ENCODE measurements around the gene HOOK2. TPM values are rescaled to one million over a fixed set of nuclear protein-coding genes. Genes with fewer than 3 reads are reported as not detected.

HOOK2 gene
- total and polyA plus RNA-seq, 12 donors: 6.3 to 99.7 (median 29.1) TPM

GRCh38 chr19:12769689-12770088, 5.7 kb downstream of the HOOK2 start:
- peak in 2 of 7 donors; percentile 31 for DNase-seq
- Histone ChIP-seq H3K4me3 (no peak overlapping the region), H3K27ac (no peak overlapping the region), H3K36me3 (replicated peaks in 1 of 2) (peaks cover 0 to 6% of the 10 kb centered on the region in 2 donors), H3K9me3 (replicated peaks in 1 of 3) (no peaks in the 10 kb centered on the region), H3K4me1 (replicated peaks in 1 of 2) (peaks cover under 1% of the 10 kb centered on the region in 2 donors), H3K27me3 (no peaks in the 10 kb centered on the region)
- WGBS, 4 donors: 63 to 79% (median 69%) methylated on average over 9 to 37 of the region's 37 CpGs
- intact Hi-C loops (cut with DNase I): loop anchor here (5.0 to 10.0 kb wide), 3 partner anchors 33 to 75 kb away; partner anchors contain the start of genes PRDX2 (in 1 of the 2) and THSD8 (in 1 of the 2)
- TF ChIP-seq CTCF (IDR thresholded peaks at IDR 0.05) (no peak), POLR2A (IDR thresholded peaks at IDR 0.05) (no peak)

DNA sequence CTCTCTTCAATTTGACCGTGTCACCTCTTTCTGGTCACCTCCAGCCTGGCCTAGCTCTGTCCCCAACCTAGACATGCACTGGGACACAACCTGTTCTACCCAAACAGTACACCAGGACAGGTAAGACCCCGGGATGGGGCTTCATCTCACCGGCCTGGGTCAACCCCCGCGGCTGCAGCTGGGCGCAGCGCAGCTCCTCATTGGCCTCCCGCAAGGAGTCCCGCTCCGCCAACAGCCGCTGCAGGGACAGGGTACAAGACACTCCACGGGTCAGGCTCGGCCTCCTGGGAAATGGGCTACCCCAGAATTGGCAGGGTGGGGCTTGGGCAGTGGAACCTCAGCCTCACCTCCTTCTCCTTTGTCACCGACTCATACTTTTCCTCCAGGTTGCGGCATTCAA, 7.7 kb downstream of the HOOK2 start:
- no peaks in the 10 kb centered on the region for H3K27me3 ChIP-seq
- H3K27ac ChIP-seq: no peak overlapping the region
- H3K4me1 ChIP-seq (replicated peaks in 1 of 2): no peaks in the 10 kb centered on the region
- peaks cover 0 to 12% of the 10 kb centered on the region in 2 donors for H3K36me3 ChIP-seq (replicated peaks in 1 of 2)
- no peak overlapping the region for H3K4me3 ChIP-seq
- WGBS, 4 donors: 95 to 98% (median 98%) methylated on average over 6 to 15 of the region's 15 CpGs
- no peaks in the 10 kb centered on the region for H3K9me3 ChIP-seq (replicated peaks in 1 of 3)
- no peak for DNase-seq
- intact Hi-C loops (cut with DNase I): loop anchor here (5.0 to 10.0 kb wide), 3 partner anchors 35 to 77 kb away; partner anchors contain the start of genes PRDX2 (in 1 of the 2) and THSD8 (in 1 of the 2)
- no peak for TF ChIP-seq POLR2A (IDR thresholded peaks at IDR 0.05)

DNA sequence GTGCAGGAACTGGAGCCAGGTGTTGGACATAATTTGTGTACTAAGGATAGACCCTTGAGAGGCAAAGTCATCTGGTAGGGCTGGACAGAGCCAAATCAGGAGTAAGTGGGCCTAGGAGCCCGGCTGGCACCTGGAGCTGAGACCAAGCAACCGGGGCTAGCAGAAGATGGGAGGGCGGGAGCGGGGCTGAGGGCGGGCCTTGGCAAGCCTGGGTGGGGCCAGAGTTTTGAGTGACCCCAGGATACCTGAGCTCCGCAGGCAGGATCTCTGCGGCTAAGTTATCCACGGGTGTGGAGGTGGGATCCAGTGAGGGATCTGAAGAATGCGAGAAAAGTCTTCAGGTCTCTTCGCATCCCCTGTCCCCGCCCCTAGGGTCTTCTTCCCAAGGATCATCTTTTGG, 8.2 kb downstream of the HOOK2 start:
- H3K4me1 ChIP-seq (replicated peaks in 1 of 2): no peaks in the 10 kb centered on the region
- no peaks in the 10 kb centered on the region for H3K27me3 ChIP-seq
- no peak for DNase-seq
- peaks cover 0 to 12% of the 10 kb centered on the region in 2 donors for H3K36me3 ChIP-seq (replicated peaks in 1 of 2)
- TF ChIP-seq CTCF (IDR thresholded peaks at IDR 0.05) (no peak), POLR2A (IDR thresholded peaks at IDR 0.05) (no peak)
- intact Hi-C loops (cut with DNase I): loop anchor here (5.0 to 10.0 kb wide), 3 partner anchors 35 to 78 kb away; partner anchors contain the start of genes PRDX2 (in 1 of the 2) and THSD8 (in 1 of the 2)
- no peaks in the 10 kb centered on the region for H3K9me3 ChIP-seq (replicated peaks in 1 of 3)
- no peak overlapping the region for H3K27ac ChIP-seq
- no peak overlapping the region for H3K4me3 ChIP-seq
- WGBS, 4 donors: 90 to 100% (median 92%) methylated on average over 2 to 11 of the region's 11 CpGs

- TF ChIP-seq CTCF (IDR thresholded peaks at IDR 0.05) (peak; percentile 60 to 95 (median 82)), POLR2A (IDR thresholded peaks at IDR 0.05) (peak in 1 of 2 donors; percentile 47)
- Histone ChIP-seq H3K27me3 (no peaks in the 10 kb centered on the region), H3K4me3 (peak overlapping the region in 1 of 4 donors; percentile 60), H3K4me1 (replicated peaks in 1 of 2) (no peaks in the 10 kb centered on the region), H3K27ac (peak overlapping the region in 2 of 5 donors; percentile 54 to 72), H3K9me3 (replicated peaks in 1 of 3) (no peaks in the 10 kb centered on the region), H3K36me3 (replicated peaks in 1 of 2) (peaks cover 0 to 12% of the 10 kb centered on the region in 2 donors)
- WGBS, 4 donors: 2 to 61% (median 27%) methylated on average over 9 to 30 of the region's 30 CpGs
- intact Hi-C loops (cut with DNase I): loop anchor here (5.0 to 10.0 kb wide), 3 partner anchors 36 to 79 kb away; partner anchors contain the start of genes PRDX2 (in 1 of the 2) and THSD8 (in 1 of the 2)
- peak; percentile 75 to 92 (median 86) for DNase-seq
Observed at GRCh38 chr19:12766051-12766521, 9.3 kb downstream of the HOOK2 start.
